Lung (tissue), 12 donors: Measurements from ENCODE around the gene TMEM229A. TPM values are rescaled to one million over a fixed set of nuclear protein-coding genes. Genes with fewer than 3 reads are reported as not detected.
"Not testable (repeated sequence)": the region's sequence is repeated elsewhere in the genome, so short reads cannot be mapped to it uniquely, and the experiment has no call there.

Source experiments
- ATAC-seq: fragments of 200-7000 bp; cut with Tn5 transposase; one replicate; pipeline ENCODE4 v1.9.1; 2020; ENCODE audit warnings: moderate number of reproducible peaks; ENCODE audit not compliant: insufficient read depth, low FRiP score
- DNase-seq, 3 donors: peaks; one replicate each; pipeline ENCODE4 v3.0.0-alpha.2; 2013 to 2017
- H3K27ac ChIP-seq, 2 donors: one replicate each; pipeline ENCODE4 v1.5.1; 2013; ENCODE audit warnings: mild to moderate bottlenecking in 2 of 2, moderate library complexity in 2 of 2, control low read depth in 1 of 2, inconsistent platforms in 1 of 2, low read depth in 1 of 2, low read length in 1 of 2
- H3K27me3 ChIP-seq, 3 donors: one replicate each; pipeline ENCODE4 v1.5.1; 2013; ENCODE audit warnings: low read length in 2 of 3; ENCODE audit not compliant: control insufficient read depth in 3 of 3, insufficient read depth in 3 of 3
- H3K36me3 ChIP-seq, 4 donors: one replicate each; pipeline ENCODE4 v1.5.1; 2013; ENCODE audit warnings: low read length in 4 of 4, mild to moderate bottlenecking in 1 of 4, moderate library complexity in 1 of 4; ENCODE audit not compliant: control insufficient read depth in 4 of 4, insufficient read depth in 4 of 4
- H3K4me1 ChIP-seq, 5 donors: one replicate each; pipeline ENCODE4 v1.5.1; 2013; ENCODE audit warnings: low read length in 5 of 5, mild to moderate bottlenecking in 2 of 5, moderate library complexity in 1 of 5; ENCODE audit not compliant: control insufficient read depth in 5 of 5, insufficient read depth in 5 of 5
- H3K4me3 ChIP-seq: one replicate; pipeline ENCODE4 v1.5.1; 2013; ENCODE audit warnings: mild to moderate bottlenecking, control low read depth, moderate library complexity
- H3K9ac ChIP-seq, 2 donors: one replicate each; pipeline ENCODE4 v1.5.1; 2013; ENCODE audit warnings: low read length in 2 of 2, control low read depth in 1 of 2; ENCODE audit not compliant: insufficient read depth in 1 of 2
- H3K9me3 ChIP-seq, 4 donors: one replicate each; pipeline ENCODE4 v1.5.1; 2013; ENCODE audit warnings: low read length in 3 of 4, mild to moderate bottlenecking in 1 of 4, moderate library complexity in 1 of 4; ENCODE audit not compliant: control insufficient read depth in 4 of 4, insufficient read depth in 3 of 4
- WGBS, 2 donors: extraction: QIAGEN DNeasy Blood & Tissue Kit; methylation state at CpG; one replicate each; pipeline ENCODE4 v1.1.7; 2013; 5-methylcytosine and 5-hydroxymethylcytosine counted together
- polyA plus RNA-seq, 2 donors: library from polyadenylated mRNA; stranded (reverse); fragments of 200-250 nt; gene quantifications; one replicate each; pipeline ENCODE4 v1.2.1, GENCODE V29; 2013
- total RNA-seq, 2 donors: library from RNA; depleted of rRNA in 1 of 2; stranded (reverse); fragments of >200 nt in 1 of 2; gene quantifications; one replicate each; pipeline ENCODE4 v1.2.1, GENCODE V29; 2014 to 2021
- TF ChIP-seq, protein P1 (sequence below): IDR thresholded peaks from 2 replicates; pipeline ENCODE4 v1.5.1; 2012; ENCODE audit warnings: mild to moderate bottlenecking; ENCODE audit errors: control extremely low read depth, extremely low read depth
- donor health status: control.
- donor health status: control.
- donor health status: Bipolar disorder and iron deficiency.
- donor health status: healthy.
- donor health status: DM: yes; HTN: yes; CAD: no.

The TMEM229A gene
- total and polyA plus RNA-seq, 4 donors = 0.34 TPM; not detected in 3

GRCh38 chr7:124013306-124013705 is 19.6 kb downstream of the TMEM229A start:
- H3K9me3 ChIP-seq = no peaks in the 10 kb centered on the region
- H3K4me1 ChIP-seq = no peaks in the 10 kb centered on the region
- TF ChIP-seq, protein P1, sequence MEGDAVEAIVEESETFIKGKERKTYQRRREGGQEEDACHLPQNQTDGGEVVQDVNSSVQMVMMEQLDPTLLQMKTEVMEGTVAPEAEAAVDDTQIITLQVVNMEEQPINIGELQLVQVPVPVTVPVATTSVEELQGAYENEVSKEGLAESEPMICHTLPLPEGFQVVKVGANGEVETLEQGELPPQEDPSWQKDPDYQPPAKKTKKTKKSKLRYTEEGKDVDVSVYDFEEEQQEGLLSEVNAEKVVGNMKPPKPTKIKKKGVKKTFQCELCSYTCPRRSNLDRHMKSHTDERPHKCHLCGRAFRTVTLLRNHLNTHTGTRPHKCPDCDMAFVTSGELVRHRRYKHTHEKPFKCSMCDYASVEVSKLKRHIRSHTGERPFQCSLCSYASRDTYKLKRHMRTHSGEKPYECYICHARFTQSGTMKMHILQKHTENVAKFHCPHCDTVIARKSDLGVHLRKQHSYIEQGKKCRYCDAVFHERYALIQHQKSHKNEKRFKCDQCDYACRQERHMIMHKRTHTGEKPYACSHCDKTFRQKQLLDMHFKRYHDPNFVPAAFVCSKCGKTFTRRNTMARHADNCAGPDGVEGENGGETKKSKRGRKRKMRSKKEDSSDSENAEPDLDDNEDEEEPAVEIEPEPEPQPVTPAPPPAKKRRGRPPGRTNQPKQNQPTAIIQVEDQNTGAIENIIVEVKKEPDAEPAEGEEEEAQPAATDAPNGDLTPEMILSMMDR = no peak
- ATAC-seq (no peak), DNase-seq (no peak)
- no peak overlapping the region for H3K9ac ChIP-seq
- no peaks in the 10 kb centered on the region for H3K36me3 ChIP-seq
- H3K27me3 ChIP-seq = no peaks in the 10 kb centered on the region
- 49 to 70% methylated on average over 3 of the region's 3 CpGs for WGBS, 2 donors
- no peak overlapping the region for H3K4me3 ChIP-seq
- no peak overlapping the region for H3K27ac ChIP-seq

DNA sequence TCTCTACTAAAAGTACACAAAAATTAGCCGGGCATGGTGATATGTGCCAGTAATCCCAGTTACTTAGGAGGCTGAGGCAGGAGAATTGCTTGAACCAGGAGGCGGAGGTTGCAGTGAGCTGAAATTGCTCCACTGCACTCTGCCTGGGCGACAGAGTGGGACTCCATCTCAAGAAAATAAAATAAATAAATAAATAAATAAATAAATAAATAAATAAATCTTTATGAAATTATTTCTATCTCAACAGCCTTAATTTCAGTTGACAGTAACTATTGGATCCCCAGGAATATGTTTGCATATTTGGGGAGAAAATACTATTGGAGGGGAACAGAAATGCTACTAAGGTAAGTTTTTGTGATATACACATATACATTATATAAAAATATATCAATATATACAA is 20.0 kb downstream of the TMEM229A start:
- H3K9ac ChIP-seq = no peak overlapping the region
- no peaks in the 10 kb centered on the region for H3K27me3 ChIP-seq
- TF ChIP-seq, protein P1 = no peak
- DNase-seq (no peak), ATAC-seq (no peak)
- H3K9me3 ChIP-seq = no peaks in the 10 kb centered on the region
- no peaks in the 10 kb centered on the region for H3K36me3 ChIP-seq
- no peak overlapping the region for H3K27ac ChIP-seq
- 94 to 97% methylated on average over 3 of the region's 3 CpGs for WGBS, 2 donors
- no peaks in the 10 kb centered on the region for H3K4me1 ChIP-seq
- no peak overlapping the region for H3K4me3 ChIP-seq

- 67 to 75% methylated on average over 2 of the region's 2 CpGs for WGBS, 2 donors
- no peaks in the 10 kb centered on the region for H3K36me3 ChIP-seq
Measured at GRCh38 chr7:124009321-124009720, 23.5 kb downstream of the TMEM229A start.

GRCh38 chr7:124008296-124008695 is 24.6 kb downstream of the TMEM229A start:
- 78 to 81% methylated on average over 6 of the region's 6 CpGs for WGBS, 2 donors
- not testable (repeated sequence) for H3K9ac ChIP-seq, ATAC-seq, H3K4me3 ChIP-seq, DNase-seq, H3K4me1 ChIP-seq, H3K36me3 ChIP-seq, H3K27me3 ChIP-seq, H3K9me3 ChIP-seq, H3K27ac ChIP-seq

More at GRCh38 chr7:124009321-124009720, 23.5 kb downstream of the TMEM229A start:
- Histone ChIP-seq H3K4me3 (no peak overlapping the region), H3K9me3 (no peaks in the 10 kb centered on the region), H3K27me3 (no peaks in the 10 kb centered on the region), H3K9ac (no peak overlapping the region), H3K4me1 (no peaks in the 10 kb centered on the region), H3K27ac (no peak overlapping the region)
- TF ChIP-seq, protein P1 = no peak
- ATAC-seq (no peak), DNase-seq (no peak)
